Stimulated activated CD4-positive, alpha-beta T cell treated with anti-CD3 and anti-CD28 coated beads, Interleukin-4, amount 100 ng/mL, for 24 hours (primary cell): Measurements from ENCODE around the gene RBM19.

Source experiments
- DNase-seq: peaks from one replicate; pipeline ENCODE4 v3.0.0-alpha.2; 2020

The RBM19 gene

GRCh38 chr12:113899561-113900471, 66.3 kb downstream of the RBM19 start:
- no peak for DNase-seq

- no peak for DNase-seq
Measured at GRCh38 chr12:113899042-113899560, 67.0 kb downstream of the RBM19 start.

GRCh38 chr12:113898466-113898865, 67.7 kb downstream of the RBM19 start:
- no peak for DNase-seq

GRCh38 chr12:113897406-113897805, 68.7 kb downstream of the RBM19 start:
- DNase-seq: no peak

- no peak for DNase-seq
Measured at GRCh38 chr12:113896841-113897240, 69.3 kb downstream of the RBM19 start.

- DNase-seq: no peak
Measured at GRCh38 chr12:113896194-113896593, 69.9 kb downstream of the RBM19 start.

- DNase-seq: no peak
Measured at GRCh38 chr12:113895176-113895575, 70.9 kb downstream of the RBM19 start.

- DNase-seq: no peak
Measured at GRCh38 chr12:113894697-113895096, 71.4 kb downstream of the RBM19 start.

GRCh38 chr12:113893221-113893620, 72.9 kb downstream of the RBM19 start:
- no peak for DNase-seq

GRCh38 chr12:113892556-113892955, 73.6 kb downstream of the RBM19 start:
- DNase-seq: no peak

GRCh38 chr12:113891739-113892520, 74.2 kb downstream of the RBM19 start:
- no peak for DNase-seq

GRCh38 chr12:113891167-113891692, 74.9 kb downstream of the RBM19 start:
- DNase-seq: no peak

GRCh38 chr12:113889891-113890581, 76.1 kb downstream of the RBM19 start:
- DNase-seq: no peak

GRCh38 chr12:113889076-113889475, 77.0 kb downstream of the RBM19 start:
- DNase-seq: no peak

GRCh38 chr12:113888435-113888834, 77.7 kb downstream of the RBM19 start:
- no peak for DNase-seq

GRCh38 chr12:113887906-113888305, 78.2 kb downstream of the RBM19 start:
- no peak for DNase-seq

- DNase-seq: no peak
Measured at GRCh38 chr12:113886721-113887120, 79.4 kb downstream of the RBM19 start.

- DNase-seq: no peak
Measured at GRCh38 chr12:113884392-113884791, 81.7 kb downstream of the RBM19 start.

- no peak for DNase-seq
Measured at GRCh38 chr12:113882690-113883089, 83.4 kb downstream of the RBM19 start.

- DNase-seq: no peak
Measured at GRCh38 chr12:113880988-113881962, 84.8 kb downstream of the RBM19 start.

- DNase-seq: no peak
Measured at GRCh38 chr12:113880326-113880725, 85.8 kb downstream of the RBM19 start.

GRCh38 chr12:113879658-113880057, 86.5 kb downstream of the RBM19 start:
- no peak for DNase-seq
